Measurements from ENCODE around the gene HDAC8. TPM values are rescaled to one million over a fixed set of nuclear protein-coding genes. Genes with fewer than 3 reads are reported as not detected.

The HDAC8 gene
- polyA plus RNA-seq, 1 donor = 26.5 TPM

DNA sequence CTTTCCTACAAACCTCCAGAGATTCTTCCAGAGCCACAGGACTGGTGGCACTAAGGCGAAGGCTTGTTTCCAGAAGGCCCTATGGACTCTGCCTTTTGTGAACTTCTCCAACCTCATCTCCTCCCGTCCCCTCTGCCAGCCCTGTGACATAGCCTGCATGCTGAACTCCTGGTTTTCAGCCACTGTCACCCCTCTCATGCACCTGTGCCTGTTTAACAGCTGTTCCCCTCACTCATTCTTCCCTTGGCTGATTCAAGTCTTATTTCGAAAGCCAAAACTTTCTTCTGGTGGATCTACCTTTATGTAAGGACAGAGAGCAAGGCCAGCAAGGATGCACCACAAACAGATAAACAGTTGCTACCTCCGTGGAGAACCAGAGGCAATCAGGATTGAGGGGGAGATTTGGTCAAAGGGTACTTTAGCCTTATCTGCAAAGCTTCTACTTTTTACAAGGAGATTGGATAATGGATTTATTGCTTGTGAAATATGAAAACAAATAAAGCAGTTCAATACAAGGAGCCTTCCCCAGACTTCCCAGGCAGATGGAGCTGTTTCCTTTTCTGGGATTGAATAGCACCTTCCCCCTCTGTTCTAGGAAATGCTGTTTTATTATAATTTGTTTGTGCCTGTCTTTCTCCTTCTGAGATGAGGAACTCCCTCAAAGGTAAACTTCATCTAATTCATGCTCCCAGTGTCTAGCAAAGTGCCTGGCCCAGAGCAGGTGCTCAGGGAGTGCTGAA lies 272.6 kb downstream of the HDAC8 start:
- WGBS (ENCODE audit: insufficient coverage, low lambda C conversion rate) = no CpG with 5 or more reads among the region's 4 CpGs
- Histone ChIP-seq H3K27ac (ENCODE audit: low read length) (no peak overlapping the region), H3K9me3 (ENCODE audit: control insufficient read depth, low read depth, low read length) (no peaks in the 10 kb centered on the region), H3K4me3 (ENCODE audit: low read length) (no peak overlapping the region), H3K36me3 (ENCODE audit: control insufficient read depth, insufficient read depth, low read length) (no peaks in the 10 kb centered on the region), H3K27me3 (ENCODE audit: control insufficient read depth, insufficient read depth, low read length) (peaks cover 28% of the 10 kb centered on the region), H3K4me1 (ENCODE audit: control insufficient read depth, insufficient read depth, low read length) (peaks cover 3% of the 10 kb centered on the region)
- no peak for DNase-seq

DNA sequence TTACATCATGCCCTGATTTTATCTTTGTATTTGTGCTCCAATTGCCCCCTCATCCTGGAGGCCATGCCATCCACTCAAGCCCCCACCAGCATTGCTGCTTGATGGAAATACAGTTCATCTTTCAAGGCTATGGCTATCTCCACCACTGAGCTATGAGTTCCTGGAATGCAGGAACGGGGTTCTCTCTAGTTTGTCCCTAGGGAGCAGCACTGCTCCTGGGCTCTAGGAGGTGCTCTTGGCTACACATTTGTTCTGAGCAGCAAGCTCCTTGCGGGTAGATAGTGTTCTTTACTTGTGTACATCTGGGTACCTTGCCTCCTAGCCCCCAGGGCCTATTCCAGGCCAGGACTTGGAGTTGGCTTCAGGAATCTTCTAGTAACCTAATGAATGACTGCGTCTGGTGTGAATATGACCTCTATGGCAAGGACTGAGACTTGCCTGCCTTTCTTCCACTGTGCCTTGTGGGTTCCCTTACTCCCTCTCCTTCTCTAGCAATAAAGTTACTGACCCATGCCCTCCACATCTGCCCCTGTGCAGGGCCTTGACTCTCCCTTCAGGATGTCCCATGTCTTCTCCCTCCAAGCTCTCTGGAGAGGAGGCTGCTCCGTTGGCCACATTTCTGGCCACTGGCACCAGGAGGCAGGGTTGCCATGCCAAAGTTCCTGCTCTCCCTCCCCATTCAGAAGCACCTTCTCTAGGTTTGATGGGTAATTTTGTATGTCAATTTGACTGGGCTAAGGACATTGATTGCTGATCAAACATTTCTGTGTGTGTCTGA lies 274.5 kb downstream of the HDAC8 start:
- Histone ChIP-seq H3K9me3 (ENCODE audit: control insufficient read depth, low read depth, low read length) (no peaks in the 10 kb centered on the region), H3K36me3 (ENCODE audit: control insufficient read depth, insufficient read depth, low read length) (no peaks in the 10 kb centered on the region), H3K4me1 (ENCODE audit: control insufficient read depth, insufficient read depth, low read length) (peaks cover 3% of the 10 kb centered on the region), H3K4me3 (ENCODE audit: low read length) (no peak overlapping the region), H3K27me3 (ENCODE audit: control insufficient read depth, insufficient read depth, low read length) (peaks cover 9% of the 10 kb centered on the region), H3K27ac (ENCODE audit: low read length) (no peak overlapping the region)
- WGBS (ENCODE audit: insufficient coverage, low lambda C conversion rate) = no CpG with 5 or more reads among the region's 4 CpGs
- DNase-seq = no peak

DNA sequence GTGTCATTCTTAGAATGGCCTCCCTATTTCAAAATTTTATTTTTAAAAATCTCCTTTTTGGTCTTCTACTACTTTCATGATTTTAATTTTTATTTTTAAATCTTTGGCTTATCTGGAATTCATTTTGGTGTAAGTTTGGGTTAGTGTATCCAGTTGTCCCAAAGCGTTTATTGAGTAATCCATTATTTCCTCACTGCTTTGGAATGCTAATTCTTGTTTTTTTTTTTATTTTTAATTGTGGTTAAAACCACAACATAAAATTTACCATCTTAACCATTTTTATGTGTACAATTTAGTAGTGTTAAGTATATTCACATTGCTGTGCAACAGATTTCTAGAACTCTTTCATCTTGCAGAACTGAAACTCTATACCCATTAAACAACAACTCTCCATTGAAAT lies 275.7 kb downstream of the HDAC8 start:
- H3K27me3 ChIP-seq (ENCODE audit: control insufficient read depth, insufficient read depth, low read length) = no peaks in the 10 kb centered on the region
- peaks cover 3% of the 10 kb centered on the region for H3K4me1 ChIP-seq (ENCODE audit: control insufficient read depth, insufficient read depth, low read length)
- no peak overlapping the region for H3K4me3 ChIP-seq (ENCODE audit: low read length)
- no peaks in the 10 kb centered on the region for H3K9me3 ChIP-seq (ENCODE audit: control insufficient read depth, low read depth, low read length)
- no peak for DNase-seq
- no peak overlapping the region for H3K27ac ChIP-seq (ENCODE audit: low read length)
- no CpG with 5 or more reads among the region's 1 CpG for WGBS (ENCODE audit: insufficient coverage, low lambda C conversion rate)
- no peaks in the 10 kb centered on the region for H3K36me3 ChIP-seq (ENCODE audit: control insufficient read depth, insufficient read depth, low read length)

DNA sequence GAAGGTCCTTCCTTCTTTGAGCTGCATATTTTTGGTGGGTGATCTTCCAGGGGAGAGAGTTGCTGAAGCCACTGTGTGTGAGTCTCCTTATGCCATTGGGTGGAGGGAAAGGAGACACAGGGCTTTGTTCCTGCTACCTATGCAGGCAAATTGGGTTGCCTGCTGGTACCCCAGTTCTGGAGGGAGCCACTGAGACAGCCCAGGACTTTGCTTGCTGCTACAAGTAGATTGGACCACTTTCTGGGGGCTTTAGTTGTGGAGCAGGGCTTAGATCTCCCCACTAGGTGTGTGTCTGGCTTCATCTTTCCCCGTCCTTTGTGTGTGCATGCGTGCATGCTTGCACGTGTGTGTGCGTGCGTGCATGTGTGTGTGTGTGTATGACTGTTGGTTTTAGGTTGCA lies 276.9 kb downstream of the HDAC8 start:
- no CpG with 5 or more reads among the region's 5 CpGs for WGBS (ENCODE audit: insufficient coverage, low lambda C conversion rate)
- Histone ChIP-seq H3K4me1 (ENCODE audit: control insufficient read depth, insufficient read depth, low read length) (no peaks in the 10 kb centered on the region), H3K27ac (ENCODE audit: low read length) (no peak overlapping the region), H3K27me3 (ENCODE audit: control insufficient read depth, insufficient read depth, low read length) (no peaks in the 10 kb centered on the region), H3K9me3 (ENCODE audit: control insufficient read depth, low read depth, low read length) (no peaks in the 10 kb centered on the region), H3K36me3 (ENCODE audit: control insufficient read depth, insufficient read depth, low read length) (no peaks in the 10 kb centered on the region), H3K4me3 (ENCODE audit: low read length) (no peak overlapping the region)
- no peak for DNase-seq

DNA sequence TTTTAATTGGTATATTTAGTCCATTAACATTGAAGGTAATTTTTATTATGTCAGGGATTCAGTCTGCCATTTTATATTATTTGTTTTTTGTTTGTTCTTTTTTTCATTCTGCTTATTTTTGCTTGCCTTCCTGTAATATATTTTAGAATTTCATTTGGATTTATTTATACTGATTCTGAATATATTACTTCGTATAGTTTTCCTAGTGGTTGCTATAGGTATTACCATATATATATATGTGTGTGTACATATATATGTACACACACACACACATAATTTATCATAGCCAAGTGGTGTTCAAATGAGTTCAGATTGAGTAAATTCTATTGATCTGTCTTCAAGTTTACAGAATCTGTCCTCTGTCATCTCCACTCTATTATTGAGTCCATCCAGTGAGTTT lies 278.1 kb downstream of the HDAC8 start:
- DNase-seq = no peak
- H3K4me3 ChIP-seq (ENCODE audit: low read length) = no peak overlapping the region
- no peaks in the 10 kb centered on the region for H3K9me3 ChIP-seq (ENCODE audit: control insufficient read depth, low read depth, low read length)
- no peak overlapping the region for H3K27ac ChIP-seq (ENCODE audit: low read length)
- H3K4me1 ChIP-seq (ENCODE audit: control insufficient read depth, insufficient read depth, low read length) = no peaks in the 10 kb centered on the region
- no CpG with 5 or more reads among the region's 1 CpG for WGBS (ENCODE audit: insufficient coverage, low lambda C conversion rate)
- no peaks in the 10 kb centered on the region for H3K27me3 ChIP-seq (ENCODE audit: control insufficient read depth, insufficient read depth, low read length)
- H3K36me3 ChIP-seq (ENCODE audit: control insufficient read depth, insufficient read depth, low read length) = no peaks in the 10 kb centered on the region

DNA sequence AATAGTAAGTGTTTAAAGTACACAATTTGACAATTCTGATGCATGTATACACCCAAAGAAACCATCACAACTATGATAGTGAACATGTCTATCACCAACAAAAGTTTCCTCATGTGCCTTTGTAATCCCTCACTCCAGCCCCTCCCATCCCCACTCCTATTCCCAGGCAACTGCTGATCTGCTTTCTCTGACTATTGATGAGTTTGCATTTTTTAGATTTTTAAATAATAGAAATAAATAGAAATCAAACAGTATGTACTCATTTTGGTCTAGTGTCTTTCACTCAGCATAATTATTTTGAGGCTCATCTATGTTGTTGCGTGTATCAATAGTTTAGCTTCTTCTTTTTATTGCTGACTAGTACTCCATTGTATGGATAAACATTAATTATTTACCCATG lies 290.3 kb downstream of the HDAC8 start:
- Histone ChIP-seq H3K36me3 (ENCODE audit: control insufficient read depth, insufficient read depth, low read length) (no peaks in the 10 kb centered on the region), H3K27me3 (ENCODE audit: control insufficient read depth, insufficient read depth, low read length) (no peaks in the 10 kb centered on the region), H3K27ac (ENCODE audit: low read length) (no peak overlapping the region), H3K4me3 (ENCODE audit: low read length) (no peak overlapping the region), H3K9me3 (ENCODE audit: control insufficient read depth, low read depth, low read length) (no peaks in the 10 kb centered on the region), H3K4me1 (ENCODE audit: control insufficient read depth, insufficient read depth, low read length) (no peaks in the 10 kb centered on the region)
- DNase-seq = no peak
- no CpG with 5 or more reads among the region's 1 CpG for WGBS (ENCODE audit: insufficient coverage, low lambda C conversion rate)

DNA sequence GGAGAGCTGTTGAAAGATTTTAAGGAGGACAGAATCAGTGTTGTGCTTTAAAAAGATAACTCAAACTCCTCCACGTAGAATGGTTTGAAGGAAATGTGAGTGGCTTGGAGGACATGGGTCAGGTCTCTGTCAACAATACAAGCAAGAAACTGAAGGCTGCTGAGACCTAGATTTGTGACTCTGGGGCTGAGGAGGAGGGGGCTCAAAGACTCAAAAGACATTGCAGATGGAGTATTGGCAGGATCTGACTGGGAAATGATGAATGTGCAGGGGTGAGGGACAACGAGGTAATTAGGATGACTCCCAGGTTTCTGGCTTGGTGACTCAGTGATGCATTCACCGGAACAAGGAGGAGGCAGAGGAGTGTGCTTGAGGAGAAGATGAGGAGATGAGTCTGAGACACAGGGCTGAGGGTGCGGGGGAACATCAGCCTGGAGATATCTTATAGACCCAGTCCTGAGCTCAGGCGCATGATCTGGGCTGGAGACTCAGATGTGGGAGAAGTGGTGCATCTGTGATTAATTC lies 292.3 kb downstream of the HDAC8 start:
- no CpG with 5 or more reads among the region's 5 CpGs for WGBS (ENCODE audit: insufficient coverage, low lambda C conversion rate)
- Histone ChIP-seq H3K27me3 (ENCODE audit: control insufficient read depth, insufficient read depth, low read length) (no peaks in the 10 kb centered on the region), H3K4me3 (ENCODE audit: low read length) (no peak overlapping the region), H3K27ac (ENCODE audit: low read length) (no peak overlapping the region), H3K36me3 (ENCODE audit: control insufficient read depth, insufficient read depth, low read length) (no peaks in the 10 kb centered on the region), H3K9me3 (ENCODE audit: control insufficient read depth, low read depth, low read length) (no peaks in the 10 kb centered on the region), H3K4me1 (ENCODE audit: control insufficient read depth, insufficient read depth, low read length) (no peaks in the 10 kb centered on the region)
- DNase-seq = no peak

Other genes with a start within 250 kb of the HDAC8 start
- gene PHKA1, start 141.5 kb upstream of the HDAC8 start, polyA plus RNA-seq = 0.67 TPM
- gene DMRTC1B, start 204.0 kb upstream of the HDAC8 start, polyA plus RNA-seq = 1.5 TPM
- gene FAM236B, start 209.8 kb upstream of the HDAC8 start, polyA plus RNA-seq = not detected
- gene FAM236D, start 235.4 kb upstream of the HDAC8 start, polyA plus RNA-seq = not detected